Measurements from ENCODE around the gene IGFBPL1. TPM values are rescaled to one million over a fixed set of nuclear protein-coding genes. Genes with fewer than 3 reads are reported as not detected.

The IGFBPL1 gene
- total and polyA plus RNA-seq, 2 of the 8 experiments (the other 6 are each of a cell fraction or from before 2014, with no cell fraction given) = 31.3 to 33.8 TPM

- Histone ChIP-seq H3K4me3 (ENCODE audit: extremely low read depth in 1 of 4, insufficient read depth in 2 of 4, low read depth in 3 of 4, low read length in 4 of 4) (no peak overlapping the region), H3K56ac (replicated peaks; ENCODE audit: insufficient read length, low read depth, low read length) (no peak overlapping the region), H2BK5ac (ENCODE audit: low read depth, low read length) (no peak overlapping the region), H3K4me1 (replicated peaks in 1 of 4; ENCODE audit: control insufficient read depth in 3 of 4, insufficient read depth in 4 of 4, low read length in 3 of 4) (no peaks in the 10 kb centered on the region), H3K36me3 (ENCODE audit: control insufficient read depth in 2 of 4, insufficient read depth in 4 of 4, low read length in 3 of 4) (no peaks in the 10 kb centered on the region), H4K20me1 (replicated peaks in 1 of 2; ENCODE audit: control insufficient read depth in 1 of 2, insufficient read depth in 2 of 2, low read length in 2 of 2) (no peaks in the 10 kb centered on the region), H4K5ac (ENCODE audit: insufficient read length, low read depth, low read length) (no peak overlapping the region), H3K9me3 (ENCODE audit: insufficient read depth in 2 of 2, low read depth in 1 of 2, low read length in 1 of 2) (0 out of 4 replicates have a peak, but pooled peaks cover 0 to 5% of the 10 kb centered on the region in 2 experiments), H2AK5ac (ENCODE audit: low read depth, low read length) (no peak overlapping the region), H3K27me3 (replicated peaks in 1 of 4; ENCODE audit: control insufficient read depth in 3 of 4, extremely low read depth in 1 of 4, insufficient read depth in 3 of 4, low read length in 3 of 4) (peaks cover 0 to 4% (median under 1%) of the 10 kb centered on the region in 4 experiments; a peak in 3 of 7 replicates), H2AFZ (ENCODE audit: low read length) (no peak overlapping the region), H3K4me2 (ENCODE audit: insufficient read depth in 1 of 2, low read depth in 2 of 2, low read length in 2 of 2) (no peak overlapping the region), H4K91ac (replicated peaks; ENCODE audit: insufficient read length, low read length) (peak overlapping the region; percentile 52), H3K79me1 (ENCODE audit: low read depth, low read length) (no peaks in the 10 kb centered on the region), H2BK12ac (ENCODE audit: low read depth, low read length) (peak overlapping the region; percentile 55; the same call in 1 of the 2 replicates), H3K9ac (replicated peaks in 1 of 4; ENCODE audit: extremely low read depth in 1 of 4, low read depth in 3 of 4, low read length in 3 of 4) (no peak overlapping the region), H3K79me2 (ENCODE audit: control insufficient read depth in 1 of 2, insufficient read depth in 2 of 2, low read length in 2 of 2) (no peaks in the 10 kb centered on the region), H3K23me2 (ENCODE audit: low read depth, low read length) (no peaks in the 10 kb centered on the region), H4K8ac (ENCODE audit: extremely low read depth, insufficient read depth, low read length) (no peak overlapping the region), H3K23ac (ENCODE audit: insufficient read length) (no peak overlapping the region), H3K14ac (ENCODE audit: insufficient read length) (no peak overlapping the region), H2BK120ac (replicated peaks; ENCODE audit: low read depth, low read length) (no peak overlapping the region), H3K18ac (ENCODE audit: extremely low read depth, low read length) (no peak overlapping the region), H2BK20ac (ENCODE audit: low read length) (no peak overlapping the region; the same call in 1 of the 2 replicates), H3K27ac (ENCODE audit: low read depth, low read length) (no peak overlapping the region), H2BK15ac (ENCODE audit: low read length) (no peak overlapping the region), H3K4ac (replicated peaks; ENCODE audit: insufficient read length, low read depth, low read length) (no peak overlapping the region)
- DNase-seq (ENCODE audit: low read depth in 1 of 2, low spot score in 2 of 2) (no peak), FAIRE-seq (peak; percentile 42)
- POLR2A ChIA-PET (ENCODE audit: partially characterized antibody) = no interaction called here
- CTCF ChIA-PET (ENCODE audit: partially characterized antibody) = interaction anchor here (0.5 to 6.2 kb wide), 26 partner anchors 9 to 270 kb away, joined by 3 to 50 read pairs (median 4); partner anchors contain the start of gene IGFBPL1
- 52% methylated on average over 3 of the region's 3 CpGs; no CpG with 5 or more reads in 1 of the 2 experiments for WGBS, 2 experiments (ENCODE audit: extremely low coverage in 1 of 2, insufficient coverage in 1 of 2, insufficient read length in 1 of 2, insufficient replicate concordance in 2 of 2, low coverage in 1 of 2, low lambda C conversion rate in 2 of 2, missing lambda C conversion rate in 1 of 2)
- TF ChIP-seq RBBP5 (IDR thresholded peaks at IDR 0.05; ENCODE audit: borderline replicate concordance, low read depth, low read length) (no peak), RAD21 (IDR thresholded peaks at IDR 0.05 in 1 of 2, conservative IDR thresholded peaks at IDR 0.05 in 1 of 2; ENCODE audit: low read depth in 2 of 2, low read length in 2 of 2) (peak; percentile 55 to 62), RNF2 (IDR thresholded peaks at IDR 0.05; ENCODE audit: borderline replicate concordance, low read depth, low read length, missing control alignments, poor library complexity, severe bottlenecking) (no peak), NRF1 (IDR thresholded peaks at IDR 0.05; ENCODE audit: low read depth, low read length) (no peak), BACH1 (IDR thresholded peaks at IDR 0.05; ENCODE audit: low read length) (no peak), HDAC2 (IDR thresholded peaks at IDR 0.05; ENCODE audit: borderline replicate concordance in 1 of 2, low read depth in 2 of 2, low read length in 2 of 2) (no peak), EZH2 (IDR thresholded peaks at IDR 0.05; ENCODE audit: low read depth, low read length, severe bottlenecking) (no peak)
- TF ChIP-seq, protein P1, sequence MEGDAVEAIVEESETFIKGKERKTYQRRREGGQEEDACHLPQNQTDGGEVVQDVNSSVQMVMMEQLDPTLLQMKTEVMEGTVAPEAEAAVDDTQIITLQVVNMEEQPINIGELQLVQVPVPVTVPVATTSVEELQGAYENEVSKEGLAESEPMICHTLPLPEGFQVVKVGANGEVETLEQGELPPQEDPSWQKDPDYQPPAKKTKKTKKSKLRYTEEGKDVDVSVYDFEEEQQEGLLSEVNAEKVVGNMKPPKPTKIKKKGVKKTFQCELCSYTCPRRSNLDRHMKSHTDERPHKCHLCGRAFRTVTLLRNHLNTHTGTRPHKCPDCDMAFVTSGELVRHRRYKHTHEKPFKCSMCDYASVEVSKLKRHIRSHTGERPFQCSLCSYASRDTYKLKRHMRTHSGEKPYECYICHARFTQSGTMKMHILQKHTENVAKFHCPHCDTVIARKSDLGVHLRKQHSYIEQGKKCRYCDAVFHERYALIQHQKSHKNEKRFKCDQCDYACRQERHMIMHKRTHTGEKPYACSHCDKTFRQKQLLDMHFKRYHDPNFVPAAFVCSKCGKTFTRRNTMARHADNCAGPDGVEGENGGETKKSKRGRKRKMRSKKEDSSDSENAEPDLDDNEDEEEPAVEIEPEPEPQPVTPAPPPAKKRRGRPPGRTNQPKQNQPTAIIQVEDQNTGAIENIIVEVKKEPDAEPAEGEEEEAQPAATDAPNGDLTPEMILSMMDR (IDR thresholded peaks at IDR 0.05; ENCODE audit: control extremely low read depth in 1 of 3, insufficient read depth in 1 of 3, low read depth in 1 of 3, low read length in 3 of 3) = peak in 2 of 3 experiments; percentile 55 to 61; a peak in 3 of 4 replicates
Measured at GRCh38 chr9:38432922-38433510, 8.8 kb upstream of the IGFBPL1 start.

Measured in H1 (cell line).